Activated naive CD4-positive, alpha-beta T cell (primary cell): ENCODE results near the gene ZNF414.

Experiments
- DNase-seq, 4 experiments: peaks; one replicate each; lab custom pipeline; 2025; lab: John Stamatoyannopoulos, UW

The ZNF414 gene

DNA sequence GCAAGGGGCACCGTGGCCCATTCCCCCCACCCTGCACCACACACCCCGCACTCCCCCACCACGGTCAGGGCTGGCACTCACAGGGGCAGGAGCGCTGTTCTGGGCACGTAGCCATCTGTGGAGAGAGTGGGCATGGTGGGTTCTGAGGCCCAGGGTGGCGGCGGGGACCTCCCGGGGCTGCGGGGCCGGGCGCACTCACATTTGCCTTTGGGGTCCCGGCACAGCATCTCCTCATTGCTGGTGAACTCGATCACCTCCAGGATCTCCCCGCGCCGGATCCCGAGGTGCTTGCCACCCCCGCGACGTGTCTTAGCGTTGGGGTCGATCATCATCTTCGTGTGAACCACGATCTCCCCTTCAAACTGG is 23.6 kb downstream of the ZNF414 start:
- DNase-seq: no peak

DNA sequence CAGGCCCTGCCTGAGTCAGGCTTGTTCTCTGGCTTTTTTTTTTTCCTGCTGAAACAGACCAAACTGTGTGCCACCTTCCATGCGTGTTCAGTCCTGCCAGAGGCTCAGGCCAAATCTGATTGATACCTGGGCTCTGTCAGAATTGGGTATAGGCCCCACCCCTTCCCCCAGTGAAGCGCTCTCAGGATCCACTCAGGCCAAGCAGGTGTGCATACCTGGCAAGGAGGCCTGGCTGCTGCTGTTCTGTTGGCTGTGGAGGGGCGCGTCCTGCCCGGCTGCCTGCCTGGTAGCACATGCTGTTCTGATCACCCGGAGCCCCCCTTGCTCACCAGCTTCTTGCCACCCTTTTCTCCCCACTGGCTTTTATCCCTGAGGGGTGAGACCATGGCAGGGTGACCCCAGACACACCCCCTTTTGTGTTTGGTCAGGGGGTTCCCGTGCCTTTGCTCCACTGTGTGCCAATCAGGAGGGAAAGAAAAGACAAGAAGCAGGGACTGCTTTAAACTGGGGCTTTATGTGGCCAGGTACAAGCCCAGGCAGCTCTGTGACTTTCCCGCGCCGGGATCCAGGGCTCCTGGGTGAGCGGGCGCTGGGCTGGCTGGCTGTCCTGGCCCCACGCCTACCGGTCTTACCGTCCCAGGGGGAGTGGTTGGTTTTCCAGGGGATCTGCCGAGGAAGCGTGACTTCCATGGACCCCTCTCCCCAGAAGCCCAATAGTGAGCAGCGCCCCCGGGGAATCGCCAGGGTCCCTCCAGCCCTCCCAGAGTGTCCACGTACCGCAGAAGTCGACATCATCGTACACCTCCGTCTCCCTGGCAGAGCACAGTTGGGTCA is 24.2 kb downstream of the ZNF414 start:
- no peak for DNase-seq

DNA sequence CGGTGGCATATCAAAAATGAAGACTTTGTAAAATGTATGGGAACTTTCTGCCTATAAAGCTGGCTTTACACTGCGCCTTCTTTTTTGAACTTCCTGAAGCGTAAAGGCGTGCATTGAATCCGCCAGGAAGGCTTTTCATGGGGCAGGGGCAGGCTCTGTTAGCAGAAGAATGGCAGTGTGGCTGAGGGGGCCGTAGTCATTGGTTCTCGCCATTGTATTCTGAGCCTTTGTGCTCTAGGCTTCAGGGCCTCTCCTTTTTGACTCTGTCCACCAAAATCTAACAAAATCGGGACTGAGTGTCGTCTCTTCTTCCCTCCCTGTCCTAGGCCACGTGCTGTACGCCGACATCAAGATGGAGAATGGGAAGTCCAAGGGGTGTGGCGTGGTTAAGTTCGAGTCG is 25.6 kb downstream of the ZNF414 start:
- DNase-seq: no peak

DNA sequence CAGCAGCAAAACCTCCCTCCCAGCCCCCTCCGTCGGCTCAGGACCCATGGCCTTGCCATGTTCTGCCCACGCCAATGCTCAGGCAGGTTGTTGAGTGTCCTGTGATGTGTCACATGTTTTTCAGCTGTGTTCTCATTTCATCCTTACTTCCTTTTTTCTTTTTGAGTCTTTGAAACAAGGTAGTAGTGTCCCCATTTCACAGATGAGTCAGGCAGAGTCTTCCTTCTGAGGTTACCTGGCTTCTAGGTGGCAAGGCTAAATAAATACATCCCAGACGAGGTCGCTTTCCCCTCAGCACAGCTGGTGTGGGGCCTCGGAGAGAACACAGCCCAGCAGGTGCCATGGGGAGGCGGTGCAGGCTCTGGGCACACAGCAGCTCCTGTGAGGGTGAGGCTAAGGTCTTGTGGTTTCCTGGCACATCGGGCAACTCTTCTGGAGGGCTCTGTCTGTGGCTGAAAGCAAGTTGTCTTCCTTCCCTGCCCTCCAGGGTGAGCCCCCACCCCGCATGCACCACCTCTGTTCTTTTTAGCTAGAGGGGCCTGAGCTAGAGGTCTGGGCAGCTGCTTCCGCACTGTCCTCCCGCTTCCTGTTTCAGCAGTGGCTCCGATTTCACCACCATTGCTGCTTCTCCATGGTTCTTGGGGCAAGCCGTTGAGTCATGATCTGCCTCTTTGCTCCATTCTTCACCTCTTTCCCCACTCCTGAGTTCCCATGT is 26.7 kb downstream of the ZNF414 start:
- peak in 2 of 4 experiments; percentile 33 to 41 for DNase-seq

DNA sequence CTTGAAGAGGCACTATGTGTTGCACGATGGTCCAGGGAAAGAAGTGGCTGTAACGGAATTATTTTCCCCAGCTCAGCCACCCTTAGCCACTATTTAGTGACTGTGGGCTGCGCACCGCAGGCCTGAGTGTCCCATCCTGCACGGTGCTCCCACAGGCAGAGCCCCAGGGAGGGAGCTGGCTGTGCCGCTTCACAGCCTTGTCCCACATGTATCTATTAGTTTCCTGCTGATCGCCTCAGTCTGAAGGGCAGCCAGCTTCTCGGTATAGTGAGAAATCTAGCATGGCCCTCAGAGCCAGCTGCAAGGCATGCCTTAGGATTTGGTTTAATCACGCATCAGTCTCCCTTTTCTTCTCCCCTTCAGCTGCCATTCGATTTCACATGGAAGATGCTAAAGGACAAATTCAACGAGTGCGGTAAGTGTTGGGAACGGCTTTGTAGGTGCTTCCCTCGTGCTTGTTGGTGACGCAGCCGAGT is 27.3 kb downstream of the ZNF414 start:
- DNase-seq: no peak

DNA sequence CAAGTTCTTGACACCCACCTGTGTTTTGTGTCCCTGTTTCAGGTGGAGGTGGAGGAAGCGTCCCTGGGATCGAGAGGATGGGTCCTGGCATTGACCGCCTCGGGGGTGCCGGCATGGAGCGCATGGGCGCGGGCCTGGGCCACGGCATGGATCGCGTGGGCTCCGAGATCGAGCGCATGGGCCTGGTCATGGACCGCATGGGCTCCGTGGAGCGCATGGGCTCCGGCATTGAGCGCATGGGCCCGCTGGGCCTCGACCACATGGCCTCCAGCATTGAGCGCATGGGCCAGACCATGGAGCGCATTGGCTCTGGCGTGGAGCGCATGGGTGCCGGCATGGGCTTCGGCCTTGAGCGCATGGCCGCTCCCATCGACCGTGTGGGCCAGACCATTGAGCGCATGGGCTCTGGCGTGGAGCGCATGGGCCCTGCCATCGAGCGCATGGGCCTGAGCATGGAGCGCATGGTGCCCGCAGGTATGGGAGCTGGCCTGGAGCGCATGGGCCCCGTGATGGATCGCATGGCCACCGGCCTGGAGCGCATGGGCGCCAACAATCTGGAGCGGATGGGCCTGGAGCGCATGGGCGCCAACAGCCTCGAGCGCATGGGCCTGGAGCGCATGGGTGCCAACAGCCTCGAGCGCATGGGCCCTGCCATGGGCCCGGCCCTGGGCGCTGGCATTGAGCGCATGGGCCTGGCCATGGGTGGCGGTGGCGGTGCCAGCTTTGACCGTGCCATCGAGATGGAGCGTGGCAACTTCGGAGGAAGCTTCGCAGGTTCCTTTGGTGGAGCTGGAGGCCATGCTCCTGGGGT is 28.2 kb downstream of the ZNF414 start:
- no peak for DNase-seq

DNA sequence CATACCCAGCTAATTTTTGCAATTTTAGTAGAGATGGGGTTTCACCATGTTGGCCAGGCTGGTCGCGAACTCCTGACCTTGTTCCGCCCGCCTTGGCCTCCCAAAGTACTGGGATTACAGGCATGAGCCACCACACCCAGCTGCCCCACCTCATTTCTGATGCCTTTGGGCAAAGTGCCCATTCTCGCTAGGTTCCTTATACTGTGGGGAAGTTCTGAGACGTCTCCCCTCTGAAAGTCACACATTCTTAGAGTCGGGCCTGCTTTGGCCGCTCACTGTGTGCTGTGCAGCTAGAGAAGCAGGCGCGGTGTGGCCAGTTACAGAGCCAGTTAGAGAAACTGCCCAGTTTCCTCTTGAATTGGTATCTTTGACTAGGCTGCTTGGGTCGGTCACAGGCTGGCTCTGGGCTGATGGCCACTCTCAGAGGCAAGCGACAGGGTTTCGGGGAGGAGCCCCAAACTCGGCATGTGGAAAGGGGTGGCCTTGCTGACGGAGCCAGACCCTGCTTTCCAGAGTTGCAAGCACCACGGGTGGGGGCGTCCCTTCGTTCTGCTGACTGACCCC is 29.6 kb downstream of the ZNF414 start:
- DNase-seq: no peak

DNA sequence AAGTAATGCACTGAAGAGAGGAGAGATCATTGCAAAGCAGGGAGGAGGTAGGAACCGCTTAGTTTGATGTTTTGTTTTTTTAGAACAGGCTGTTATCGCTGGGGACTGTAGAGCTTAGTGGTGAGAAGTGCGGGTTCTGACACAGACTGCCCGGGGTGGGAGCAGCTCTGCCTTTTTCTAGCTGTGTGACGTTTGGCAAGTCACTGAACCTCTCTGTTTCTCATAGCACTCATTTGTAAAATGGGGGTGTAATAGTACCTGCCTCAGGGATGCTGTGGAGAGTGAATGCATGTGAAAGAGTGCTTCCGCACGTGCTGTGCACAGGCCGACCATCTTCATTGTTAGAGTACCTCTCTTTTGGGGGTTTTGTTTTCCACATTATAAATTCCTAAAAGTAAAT is 30.8 kb downstream of the ZNF414 start:
- no peak for DNase-seq

DNA sequence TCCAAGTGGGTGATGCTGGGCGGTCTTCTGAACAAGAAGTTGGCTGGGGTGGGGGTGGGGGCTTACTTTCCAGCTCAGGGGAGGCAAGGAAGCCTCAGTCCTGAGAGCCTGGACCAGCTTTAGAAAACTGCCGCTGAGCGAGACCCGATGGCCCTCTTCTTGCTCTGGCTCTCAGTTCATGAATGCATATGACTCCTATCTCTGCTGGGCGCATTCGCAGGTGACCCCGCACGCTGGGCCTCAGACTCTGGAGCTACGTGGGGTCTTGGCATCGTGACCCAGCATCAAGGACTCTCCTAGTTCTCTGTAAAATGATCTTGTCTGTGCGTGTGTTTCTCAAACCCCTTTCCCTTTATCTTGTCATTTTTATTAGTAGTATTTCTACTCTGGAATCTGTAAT is 31.3 kb downstream of the ZNF414 start:
- DNase-seq: no peak

DNA sequence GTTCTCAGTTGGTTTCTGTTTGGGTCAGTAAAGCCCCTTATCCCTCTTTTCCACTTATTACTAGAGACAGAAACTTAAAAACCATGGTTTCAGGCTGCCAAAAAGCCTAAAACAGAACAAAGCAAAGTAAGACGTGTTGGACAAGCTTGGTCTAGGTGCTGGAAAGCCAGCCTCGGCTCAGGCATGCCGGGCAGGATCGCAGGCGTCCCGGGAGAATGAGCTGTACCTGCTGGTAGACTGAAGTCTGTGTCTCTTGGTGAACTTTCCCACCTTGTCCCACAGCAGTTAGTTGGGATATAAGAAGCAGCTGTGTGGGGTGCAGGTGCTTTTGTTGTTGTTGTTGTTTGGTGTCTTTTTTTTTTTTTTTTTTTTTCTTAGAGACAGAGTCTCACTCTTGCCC is 32.4 kb downstream of the ZNF414 start:
- DNase-seq: no peak

DNA sequence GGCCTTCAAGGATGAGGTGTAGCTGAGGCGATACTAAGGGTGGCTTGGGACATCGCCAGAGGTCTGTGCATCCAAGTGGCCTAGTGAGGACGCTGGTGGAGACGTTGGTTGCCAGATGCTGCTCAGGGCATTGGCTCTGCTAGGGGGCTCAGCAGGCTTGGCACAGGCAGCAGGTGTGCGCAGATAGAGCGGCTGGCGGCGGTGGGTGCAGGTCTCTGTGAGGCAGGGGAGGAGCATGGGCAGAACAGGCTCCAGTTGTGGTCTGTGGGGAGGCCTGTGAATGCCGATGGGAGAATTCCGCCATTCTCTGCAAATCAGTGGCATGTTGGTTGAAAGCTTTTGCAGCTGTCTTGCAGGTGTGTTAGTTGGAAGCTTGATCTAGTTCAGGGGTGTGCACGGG is 32.8 kb downstream of the ZNF414 start:
- DNase-seq: no peak

DNA sequence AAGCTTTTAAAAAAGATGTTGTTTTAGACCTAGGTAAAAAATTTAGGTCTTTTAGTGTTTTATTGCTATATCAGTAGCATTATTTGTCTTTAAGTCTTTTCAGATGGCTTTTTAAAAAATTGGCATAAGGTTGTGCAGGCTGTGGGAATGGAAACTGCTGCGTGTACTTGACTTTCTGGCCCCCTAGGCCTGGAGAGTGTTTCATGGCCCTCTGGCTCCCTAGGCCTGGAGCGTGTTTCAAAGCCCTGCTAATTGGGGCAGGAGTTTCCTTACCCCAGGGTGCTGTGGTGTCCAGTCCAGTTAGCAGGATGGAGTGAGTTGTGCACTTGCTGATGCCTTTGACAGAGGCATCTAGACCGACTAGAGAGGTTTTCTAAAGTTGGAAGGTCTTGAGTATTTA is 35.4 kb downstream of the ZNF414 start:
- no peak for DNase-seq

DNA sequence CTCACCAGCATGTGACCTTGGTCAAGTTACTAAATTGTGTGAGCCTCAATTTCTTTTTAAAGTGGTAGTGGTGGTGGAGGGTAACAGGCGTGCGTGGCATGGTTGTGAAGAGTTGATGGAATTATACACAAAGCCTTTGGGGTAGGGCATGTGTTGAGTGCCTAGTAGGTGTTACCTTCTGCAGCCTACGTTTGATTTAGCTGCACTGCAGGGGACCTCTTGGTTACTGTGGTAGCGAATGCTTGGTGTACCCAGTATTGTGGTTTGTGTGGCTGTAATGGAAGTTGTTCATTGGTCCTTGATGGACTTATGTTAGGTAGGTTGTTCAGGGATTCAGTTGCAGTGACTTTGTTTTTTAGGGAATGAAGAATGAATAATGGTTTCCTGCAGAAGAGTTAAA is 36.1 kb downstream of the ZNF414 start:
- DNase-seq: no peak

DNA sequence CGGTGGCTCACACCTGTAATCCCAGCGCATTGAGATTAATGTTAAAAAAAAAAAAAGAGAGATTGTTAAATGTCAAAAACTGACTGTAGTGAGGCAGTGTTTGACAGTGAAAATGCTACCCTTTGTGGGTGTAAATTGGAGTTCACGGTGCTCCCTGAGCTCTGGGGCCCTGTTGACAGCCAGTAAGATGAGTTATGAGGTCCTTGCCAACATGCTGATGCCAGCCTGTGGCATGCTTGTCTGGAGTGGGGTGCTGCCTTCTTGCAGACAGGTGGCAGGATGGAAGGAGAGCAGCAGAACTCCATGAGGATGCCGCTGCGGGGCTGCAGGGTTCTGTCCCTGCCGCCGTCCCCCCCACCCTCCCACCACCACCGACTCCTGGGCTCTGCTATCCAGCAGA is 37.4 kb downstream of the ZNF414 start:
- DNase-seq: no peak

DNA sequence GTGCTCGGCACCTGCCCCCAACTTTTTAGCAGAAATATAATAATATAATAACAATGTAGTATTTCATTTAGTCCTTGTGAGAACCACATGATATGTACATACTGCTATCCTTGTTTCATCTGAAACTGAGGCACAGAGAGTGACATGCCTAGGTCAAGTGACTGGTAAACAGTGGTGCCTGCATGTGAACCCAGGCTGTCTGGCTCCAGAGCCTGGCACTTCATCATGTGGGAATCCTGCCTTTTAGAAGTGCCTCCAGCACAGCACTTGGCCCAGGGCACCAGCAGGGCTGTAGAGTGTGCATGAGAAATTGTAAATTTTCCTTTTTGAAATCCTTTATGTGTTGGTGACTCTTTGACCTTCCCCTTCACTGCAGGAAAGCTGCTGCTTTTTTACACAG is 39.0 kb downstream of the ZNF414 start:
- no peak for DNase-seq

DNA sequence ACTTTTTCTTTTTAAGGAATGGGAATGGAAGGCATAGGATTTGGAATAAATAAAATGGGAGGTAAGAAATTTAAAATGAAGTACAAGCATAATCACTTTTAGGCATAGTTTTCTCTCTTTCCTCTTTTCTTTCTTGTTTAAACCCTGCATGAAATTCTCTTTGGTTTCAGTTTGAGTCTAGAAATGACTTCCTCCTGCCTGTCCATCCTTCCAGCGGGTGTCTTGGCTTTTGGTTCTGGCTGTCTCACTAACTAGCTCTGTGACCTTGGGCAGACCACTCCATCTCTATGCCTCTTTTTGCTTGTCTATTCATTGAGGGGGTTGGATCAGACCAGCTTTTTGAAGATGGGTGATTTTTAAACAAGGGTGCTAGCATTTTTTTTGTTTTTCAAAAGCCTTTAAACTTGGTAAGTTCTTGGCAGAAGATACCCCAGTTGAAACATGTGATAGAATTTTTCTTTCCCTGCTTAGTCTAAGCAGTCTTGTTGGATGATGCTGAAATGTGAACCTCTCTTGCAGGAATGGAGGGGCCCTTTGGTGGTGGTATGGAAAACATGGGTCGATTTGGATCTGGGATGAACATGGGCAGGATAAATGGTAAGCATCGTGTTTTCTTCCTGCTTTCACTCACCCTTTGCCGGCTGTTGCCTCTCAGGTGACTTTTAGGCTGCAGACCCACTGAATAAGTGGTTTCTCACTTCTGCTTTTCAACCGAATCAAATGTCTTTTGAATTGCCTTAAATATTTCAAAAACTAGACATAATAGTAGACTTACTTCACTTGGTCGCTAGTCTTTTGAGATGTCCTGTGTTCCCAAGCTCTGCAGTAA is 40.1 kb downstream of the ZNF414 start:
- DNase-seq: no peak

DNA sequence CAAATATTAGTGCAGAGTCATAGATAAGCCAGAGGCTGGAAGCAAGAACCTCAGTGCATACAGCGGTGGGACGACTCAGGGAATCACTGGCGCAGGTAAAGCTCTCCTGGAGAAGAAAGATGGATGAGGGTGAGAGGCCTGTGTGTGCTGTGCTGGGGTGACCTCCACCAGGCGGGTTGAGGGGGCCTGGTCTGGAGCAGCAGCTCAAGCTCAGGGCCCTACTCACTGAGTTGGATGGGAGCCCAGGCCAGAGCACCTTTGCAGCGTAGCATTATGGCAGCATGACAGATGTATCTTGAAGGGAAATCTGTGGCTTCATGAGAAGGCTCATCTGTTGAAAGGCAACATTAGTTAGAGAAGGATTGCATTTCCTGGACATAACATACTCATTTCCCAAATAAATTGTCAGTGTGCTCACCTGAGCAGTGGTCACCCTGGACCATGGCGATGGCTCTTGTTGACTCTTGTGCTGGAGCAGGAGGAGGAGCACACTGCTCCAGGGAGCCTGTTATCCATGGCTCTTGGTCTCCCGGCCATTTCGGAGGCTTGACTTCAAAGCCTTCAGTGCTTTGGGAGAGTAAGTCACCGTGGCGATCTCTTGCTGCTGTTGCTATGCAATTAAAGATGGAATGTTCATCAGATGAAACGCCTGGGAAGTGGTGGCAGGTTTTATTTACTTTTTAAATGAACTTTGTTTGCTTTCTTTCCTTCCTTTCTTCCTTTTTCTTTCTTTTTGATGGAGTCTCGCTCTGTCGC is 44.2 kb downstream of the ZNF414 start:
- no peak for DNase-seq

DNA sequence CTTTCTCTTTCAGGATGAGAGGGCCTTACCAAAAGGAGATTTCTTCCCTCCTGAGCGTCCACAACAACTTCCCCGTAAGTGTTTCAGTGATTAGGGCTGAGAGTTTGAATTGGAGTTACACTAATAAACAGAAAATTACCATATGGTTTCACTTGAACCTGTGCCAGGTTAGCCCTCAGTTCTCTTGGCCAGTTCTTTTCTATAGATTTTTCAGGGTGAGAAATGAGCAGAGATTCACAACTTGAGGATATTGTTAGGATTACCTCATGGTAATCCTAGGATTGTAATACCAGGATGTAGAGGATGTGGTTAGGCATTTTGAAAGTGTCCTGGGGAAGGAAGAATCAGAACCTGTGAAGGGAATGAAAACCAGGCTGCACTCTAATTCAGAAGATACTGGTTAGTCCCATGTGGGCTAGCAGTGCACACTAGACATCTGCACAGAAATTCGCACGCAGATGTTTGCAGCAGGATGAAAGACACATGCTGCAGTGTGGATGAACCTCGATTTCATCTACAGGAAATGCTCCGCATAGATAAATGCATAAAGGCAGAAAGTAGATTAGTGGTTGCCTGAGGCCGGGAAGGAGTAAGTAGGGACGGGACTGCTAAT is 45.1 kb downstream of the ZNF414 start:
- DNase-seq: no peak

DNA sequence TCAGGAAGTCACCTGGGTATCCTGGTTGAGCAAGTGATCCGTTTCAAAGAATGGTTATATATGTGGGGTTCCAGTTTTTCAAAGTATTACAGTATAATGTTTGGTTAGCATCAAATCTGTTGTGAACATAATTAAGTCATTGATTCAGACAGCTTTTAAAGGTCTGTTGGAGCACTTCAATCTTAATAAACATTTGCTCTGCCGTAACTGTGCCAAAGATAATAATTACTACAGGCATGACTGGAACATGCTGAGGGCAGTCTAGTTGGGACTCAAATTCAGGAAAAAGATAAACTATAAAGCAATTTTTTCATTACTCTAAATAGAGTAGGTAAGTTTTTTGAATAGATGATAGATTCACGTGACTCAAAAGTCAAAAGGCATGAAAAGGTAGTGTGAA is 45.8 kb downstream of the ZNF414 start:
- DNase-seq: no peak

DNA sequence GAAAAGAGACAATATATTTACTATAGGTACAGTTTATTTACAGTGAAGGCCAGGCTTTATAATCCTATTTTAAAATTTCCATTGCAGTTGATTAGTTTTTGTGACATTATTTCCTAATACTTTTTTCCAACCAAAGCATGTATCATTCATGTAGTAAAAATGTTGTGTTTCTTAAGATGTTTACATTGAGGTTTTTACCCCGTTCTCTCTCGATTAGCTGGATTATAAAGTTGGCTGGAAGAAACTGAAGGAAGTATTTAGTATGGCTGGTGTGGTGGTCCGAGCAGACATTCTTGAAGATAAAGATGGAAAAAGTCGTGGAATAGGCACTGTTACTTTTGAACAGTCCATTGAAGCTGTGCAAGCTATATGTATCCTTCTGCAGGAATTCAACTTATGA is 47.9 kb downstream of the ZNF414 start:
- DNase-seq: no peak
